ENCODE results near the gene PANK4.

GRCh38 chr1:2518528-2518927 is 7.9 kb downstream of the PANK4 start:
- TF ChIP-seq CTCF (IDR thresholded peaks at IDR 0.05) (no peak), POLR2A (IDR thresholded peaks at IDR 0.05) (no peak)
